GM12878 (cell line): ENCODE data around the gene CST6. TPM values are rescaled to one million over a fixed set of nuclear protein-coding genes. Genes with fewer than 3 reads are reported as not detected.
A peak's percentile ranks its signal among the peaks of the same experiment; 100 is the strongest.

Source experiments
- CBFB ChIP-seq: IDR thresholded peaks from 2 replicates; pipeline ENCODE4 v1.6.1; 2016; ENCODE audit warnings: antibody characterized with exemption, low read depth
- DPF2 ChIP-seq: fragments of 450-650 bp; IDR thresholded peaks from 2 replicates; pipeline ENCODE4 v1.6.1; 2017; ENCODE audit warnings: mild to moderate bottlenecking
- E2F8 ChIP-seq: fragments of 450-650 bp; IDR thresholded peaks from 2 replicates; pipeline ENCODE4 v1.6.1; 2018; ENCODE audit warnings: mild to moderate bottlenecking, low read depth, moderate library complexity; ENCODE audit not compliant: partially characterized antibody
- EGR1 ChIP-seq, 2 experiments: IDR thresholded peaks; 1 replicate in 1 of 2; 2 replicates in 1 of 2; pipeline ENCODE4 v1.6.1; 2011 to 2012; ENCODE audit warnings: low read depth in 2 of 2, low read length in 2 of 2, borderline replicate concordance in 1 of 2, mild to moderate bottlenecking in 1 of 2, moderate library complexity in 1 of 2
- IRF3 ChIP-seq: fragments of 450-650 bp; IDR thresholded peaks from 2 replicates; pipeline ENCODE4 v1.6.1; 2014; ENCODE audit warnings: mild to moderate bottlenecking
- KAT2A ChIP-seq: conservative IDR thresholded peaks from 2 replicates; pipeline ENCODE4 v1.6.1; 2011; ENCODE audit warnings: low read depth, low read length; ENCODE audit not compliant: control insufficient read depth
- MEF2B ChIP-seq: fragments of 450-650 bp; IDR thresholded peaks from 2 replicates; pipeline ENCODE4 v1.6.1; 2018; ENCODE audit warnings: mild to moderate bottlenecking, moderate library complexity; ENCODE audit not compliant: partially characterized antibody, poor library complexity, severe bottlenecking
- POLR2A ChIP-seq: IDR thresholded peaks from 2 replicates; pipeline ENCODE4 v1.6.1; 2011; ENCODE audit warnings: low read depth, mild to moderate bottlenecking, low read length
- REST ChIP-seq: IDR thresholded peaks from 2 replicates; pipeline ENCODE4 v1.6.1; 2012; ENCODE audit warnings: mild to moderate bottlenecking, low read depth, low read length
- SP1 ChIP-seq: IDR thresholded peaks from one replicate; pipeline ENCODE4 v1.6.1; 2011; ENCODE audit warnings: low read depth, low read length
- TARDBP ChIP-seq: IDR thresholded peaks from 2 replicates; pipeline ENCODE4 v1.6.1; 2016; ENCODE audit warnings: borderline replicate concordance
- ZNF384 ChIP-seq: IDR thresholded peaks from 2 replicates; pipeline ENCODE4 v1.6.1; 2012; ENCODE audit warnings: low read depth, mild to moderate bottlenecking, low read length, improper control_type of control experiment, borderline replicate concordance
- ZNF592 ChIP-seq: fragments of 450-650 bp; IDR thresholded peaks from 2 replicates; pipeline ENCODE4 v1.6.1; 2017; ENCODE audit warnings: mild to moderate bottlenecking, moderate library complexity
- polyA plus RNA-seq, 11 experiments: library from polyadenylated mRNA; depleted of rRNA in 4 of 11; unstranded in 6 of 11; stranded (reverse) in 5 of 11; fragments of >200 nt; fragmentation: Nextera tagmentation in 4 of 11; fragmentation: Illumina TruSeq in 1 of 11; extraction: Ambion mirVana in 4 of 11; extraction: Trizol in 1 of 11; gene quantifications; 1 replicate in 1 of 11; 2 replicates in 10 of 11; pipeline versions ENCODE4 v1.2.1 to v1.2.3, GENCODE V29; 2011 to 2016; ENCODE audit warnings: inconsistent platforms in 2 of 11, missing spikeins in 2 of 11, low read depth in 1 of 11
- total RNA-seq, 4 experiments: library from RNA; depleted of rRNA in 3 of 4; stranded (reverse); fragments of >200 nt in 3 of 4; fragmentation: Illumina TruSeq in 1 of 4; extraction: Trizol in 1 of 4; gene quantifications; 2 replicates each; pipeline versions ENCODE4 v1.2.1 to v1.2.3, GENCODE V29; 2013 to 2021

CST6 gene
- total and polyA plus RNA-seq, 10 of the 15 experiments (the other 5 are each of a cell fraction or from before 2014, with no cell fraction given), result not detected

GRCh38 chr11:66051766-66052663 lies 40.2 kb downstream of the CST6 start, which contains the start of gene SF3B2 (continued):
- peak; percentile 30 to 38; a peak in 2 of 3 replicates for TF ChIP-seq EGR1 (IDR thresholded peaks at IDR 0.05; ENCODE audit: borderline replicate concordance in 1 of 2, low read depth in 2 of 2, low read length in 2 of 2)
- no peak for TF ChIP-seq ZNF592
- TF ChIP-seq ZNF384, result no peak
- peak; percentile 36 for TF ChIP-seq DPF2
- no peak for TF ChIP-seq KAT2A
- TF ChIP-seq E2F8, result peak; percentile 85
- peak; percentile 85 for TF ChIP-seq SP1
- TF ChIP-seq TARDBP, result peak; percentile 66
- TF ChIP-seq POLR2A, result peak; percentile 97
- TF ChIP-seq MEF2B, result peak; percentile 82
- peak; percentile 71; the same call in 1 of the 2 replicates for TF ChIP-seq CBFB
- peak; percentile 54; the same call in 1 of the 2 replicates for TF ChIP-seq IRF3
- no peak for TF ChIP-seq REST
